Caco-2 (cell line): ENCODE results near the gene CAPN2. TPM values are rescaled to one million over a fixed set of nuclear protein-coding genes. Genes with fewer than 3 reads are reported as not detected.
A peak's percentile ranks its signal among the peaks of the same experiment; 100 is the strongest.

Experiments
- BruUV-seq: library from RNA; stranded (reverse); fragments of 400-500 nt; replicated peaks from 2 replicates; lab custom pipeline; 2021; lab: Mats Ljungman, UMichigan
- CTCF ChIA-PET: fragments of 300-600 bp; sonication (Branson Sonifier 250); formaldehyde crosslinking; loops from one replicate; lab custom pipeline; 2022; ENCODE audit warnings: antibody characterized with exemption; lab: Charles Lee
- POLR2A ChIA-PET: fragments of 300-600 bp; sonication (Branson Sonifier 250); formaldehyde crosslinking; loops from one replicate; lab custom pipeline; 2022; ENCODE audit warnings: antibody characterized with exemption; lab: Charles Lee
- DNase-seq, 2 experiments: peaks; one replicate each; pipeline versions ENCODE4 v3.0.0 to v3.0.0-alpha.2; 2020 to 2022
- H3K27me3 ChIP-seq: replicated peaks from 2 replicates; pipeline ENCODE4 v1.6.0; 2011; ENCODE audit warnings: low read length; ENCODE audit not compliant: control insufficient read depth, insufficient read depth
- H3K36me3 ChIP-seq: 2 replicates; pipeline ENCODE4 v1.5.1; 2011; ENCODE audit warnings: low read length; ENCODE audit not compliant: control insufficient read depth, insufficient read depth
- H3K4me1 ChIP-seq: fragments of 250-450 bp; sonication (Bioruptor Pico); 2 replicates; pipeline ENCODE4 v1.5.1; 2020; ENCODE audit warnings: mild to moderate bottlenecking
- H3K4me3 ChIP-seq: 2 replicates; pipeline ENCODE4 v1.5.1; 2011; ENCODE audit warnings: low read depth, mild to moderate bottlenecking, control low read depth, low read length
- H3K9me3 ChIP-seq: fragments of 250-450 bp; sonication (Bioruptor Pico); 2 replicates; pipeline ENCODE4 v1.5.1; 2020; ENCODE audit warnings: mild to moderate bottlenecking, moderate library complexity
- H3K27ac Mint-ChIP-seq: one replicate; pipeline ENCODE4 v1.8.0; 2022; ENCODE audit warnings: mixed read lengths; ENCODE audit not compliant: unreplicated experiment
- H3K27me3 Mint-ChIP-seq: one replicate; pipeline ENCODE4 v1.8.0; 2022; ENCODE audit warnings: mixed read lengths; ENCODE audit not compliant: insufficient read depth, unreplicated experiment
- H3K36me3 Mint-ChIP-seq: one replicate; pipeline ENCODE4 v1.8.0; 2022; ENCODE audit warnings: mild to moderate bottlenecking, mixed read lengths; ENCODE audit not compliant: insufficient read depth, unreplicated experiment
- H3K4me1 Mint-ChIP-seq: one replicate; pipeline ENCODE4 v1.8.0; 2022; ENCODE audit warnings: low read depth, mixed read lengths; ENCODE audit not compliant: unreplicated experiment
- H3K4me3 Mint-ChIP-seq: one replicate; pipeline ENCODE4 v1.8.0; 2022; ENCODE audit warnings: mild to moderate bottlenecking, moderate library complexity, mixed read lengths; ENCODE audit not compliant: unreplicated experiment
- H3K9me3 Mint-ChIP-seq: one replicate; pipeline ENCODE4 v1.8.0; 2022; ENCODE audit warnings: mixed read lengths; ENCODE audit not compliant: unreplicated experiment
- intact Hi-C: fragments of 100-400 bp; cut with micrococcal nuclease; formaldehyde crosslinking; loops from one replicate; pipeline ENCODE4 v1.10.0; 2022; ENCODE audit not compliant: unreplicated experiment
- total RNA-seq: library from RNA; stranded (reverse); gene quantifications from 2 replicates; pipeline ENCODE4 v1.2.3, GENCODE V29; 2022
- TF ChIP-seq, protein P1 (sequence below), 2 experiments: fragments of 200-600 bp in 1 of 2; IDR thresholded peaks; 1 replicate in 1 of 2; 2 replicates in 1 of 2; pipeline versions ENCODE4 v1.5.1 to v1.8.0; 2011 to 2022; ENCODE audit warnings: antibody characterized with exemption in 1 of 2, control low read depth in 1 of 2, inconsistent platforms in 1 of 2, low read depth in 1 of 2, low read length in 1 of 2, mild to moderate bottlenecking in 1 of 2, moderate library complexity in 1 of 2; ENCODE audit not compliant: insufficient read depth in 1 of 2, severe bottlenecking in 1 of 2, unreplicated experiment in 1 of 2

Gene CAPN2
- total RNA-seq, 1 experiment from 2014 or later: 157 TPM

GRCh38 chr1:223729906-223730305 is 17.6 kb downstream of the CAPN2 start:
- Histone ChIP-seq H3K36me3 (peaks cover 2% of the 10 kb centered on the region; the same call in 1 of the 2 replicates), H3K27me3 (no peaks in the 10 kb centered on the region), H3K4me3 (no peak overlapping the region), H3K4me1 (peaks cover 37% of the 10 kb centered on the region), H3K9me3 (no peaks in the 10 kb centered on the region)
- no TSS peak for BruUV-seq
- H3K9me3 Mint-ChIP-seq: peaks cover 7% of the 10 kb centered on the region
- H3K27me3 Mint-ChIP-seq: no peaks in the 10 kb centered on the region
- no peak for DNase-seq
- H3K4me3 Mint-ChIP-seq: no peak overlapping the region
- TF ChIP-seq, protein P1, sequence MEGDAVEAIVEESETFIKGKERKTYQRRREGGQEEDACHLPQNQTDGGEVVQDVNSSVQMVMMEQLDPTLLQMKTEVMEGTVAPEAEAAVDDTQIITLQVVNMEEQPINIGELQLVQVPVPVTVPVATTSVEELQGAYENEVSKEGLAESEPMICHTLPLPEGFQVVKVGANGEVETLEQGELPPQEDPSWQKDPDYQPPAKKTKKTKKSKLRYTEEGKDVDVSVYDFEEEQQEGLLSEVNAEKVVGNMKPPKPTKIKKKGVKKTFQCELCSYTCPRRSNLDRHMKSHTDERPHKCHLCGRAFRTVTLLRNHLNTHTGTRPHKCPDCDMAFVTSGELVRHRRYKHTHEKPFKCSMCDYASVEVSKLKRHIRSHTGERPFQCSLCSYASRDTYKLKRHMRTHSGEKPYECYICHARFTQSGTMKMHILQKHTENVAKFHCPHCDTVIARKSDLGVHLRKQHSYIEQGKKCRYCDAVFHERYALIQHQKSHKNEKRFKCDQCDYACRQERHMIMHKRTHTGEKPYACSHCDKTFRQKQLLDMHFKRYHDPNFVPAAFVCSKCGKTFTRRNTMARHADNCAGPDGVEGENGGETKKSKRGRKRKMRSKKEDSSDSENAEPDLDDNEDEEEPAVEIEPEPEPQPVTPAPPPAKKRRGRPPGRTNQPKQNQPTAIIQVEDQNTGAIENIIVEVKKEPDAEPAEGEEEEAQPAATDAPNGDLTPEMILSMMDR (IDR thresholded peaks at IDR 0.05; ENCODE audit: insufficient read depth in 1 of 2, low read depth in 1 of 2, low read length in 1 of 2, severe bottlenecking in 1 of 2, unreplicated experiment in 1 of 2): no peak
- POLR2A ChIA-PET: no interaction called here
- peaks cover 70% of the 10 kb centered on the region for H3K36me3 Mint-ChIP-seq
- CTCF ChIA-PET: interaction anchor here (0.7 to 1.1 kb wide), 2 partner anchors 10 to 19 kb away, joined by 3 to 5 read pairs; no protein-coding TSS in a partner anchor
- intact Hi-C loops: no loop called here
- H3K27ac Mint-ChIP-seq: no peak overlapping the region
- H3K4me1 Mint-ChIP-seq: peaks cover 52% of the 10 kb centered on the region

GRCh38 chr1:223730479-223731132 is 18.3 kb downstream of the CAPN2 start:
- Histone ChIP-seq H3K9me3 (no peaks in the 10 kb centered on the region), H3K36me3 (no peaks in the 10 kb centered on the region), H3K4me3 (no peak overlapping the region), H3K27me3 (no peaks in the 10 kb centered on the region), H3K4me1 (peaks cover 37% of the 10 kb centered on the region)
- intact Hi-C loops: no loop called here
- Mint-ChIP-seq H3K4me3 (no peak overlapping the region), H3K27me3 (no peaks in the 10 kb centered on the region), H3K4me1 (peaks cover 51% of the 10 kb centered on the region), H3K36me3 (peaks cover 63% of the 10 kb centered on the region), H3K9me3 (peaks cover 7% of the 10 kb centered on the region), H3K27ac (peak overlapping the region; percentile 25)
- POLR2A ChIA-PET: no interaction called here
- TF ChIP-seq, protein P1 (IDR thresholded peaks at IDR 0.05; ENCODE audit: insufficient read depth in 1 of 2, low read depth in 1 of 2, low read length in 1 of 2, severe bottlenecking in 1 of 2, unreplicated experiment in 1 of 2): no peak
- CTCF ChIA-PET: no interaction called here
- no TSS peak for BruUV-seq
- DNase-seq: no peak

- Mint-ChIP-seq H3K4me1 (peaks cover 44% of the 10 kb centered on the region), H3K4me3 (no peak overlapping the region), H3K27ac (peak overlapping the region; percentile 25), H3K36me3 (peaks cover 57% of the 10 kb centered on the region), H3K27me3 (no peaks in the 10 kb centered on the region), H3K9me3 (peaks cover 7% of the 10 kb centered on the region)
- Histone ChIP-seq H3K4me3 (no peak overlapping the region), H3K4me1 (peaks cover 37% of the 10 kb centered on the region), H3K27me3 (no peaks in the 10 kb centered on the region), H3K36me3 (no peaks in the 10 kb centered on the region), H3K9me3 (no peaks in the 10 kb centered on the region)
- no peak for DNase-seq
- intact Hi-C loops: no loop called here
- TF ChIP-seq, protein P1 (IDR thresholded peaks at IDR 0.05; ENCODE audit: insufficient read depth in 1 of 2, low read depth in 1 of 2, low read length in 1 of 2, severe bottlenecking in 1 of 2, unreplicated experiment in 1 of 2): no peak
- no TSS peak for BruUV-seq
- POLR2A ChIA-PET: no interaction called here
- CTCF ChIA-PET: no interaction called here
Measured at GRCh38 chr1:223731133-223731770, 18.9 kb downstream of the CAPN2 start.
